Liver (tissue), 9 donors: ENCODE results near the gene ZDHHC11. TPM values are rescaled to one million over a fixed set of nuclear protein-coding genes. Genes with fewer than 3 reads are reported as not detected.

Experiments used
- DNase-seq: peaks from one replicate; pipeline ENCODE4 v3.0.0-alpha.2; 2017; ENCODE audit warnings: low spot score
- H3K27ac ChIP-seq, 2 donors: one replicate each; pipeline ENCODE4 v1.7.0; 2013; ENCODE audit warnings: inconsistent platforms in 2 of 2, low read length in 2 of 2, control low read depth in 1 of 2, low read depth in 1 of 2, mild to moderate bottlenecking in 1 of 2
- H3K27me3 ChIP-seq, 4 donors: one replicate each; pipeline versions ENCODE4 v1.6.1 to v1.7.0; 2013; ENCODE audit warnings: low read length in 3 of 4, inconsistent platforms in 1 of 4, mild to moderate bottlenecking in 1 of 4, moderate library complexity in 1 of 4; ENCODE audit not compliant: control insufficient read depth in 4 of 4, insufficient read depth in 4 of 4
- H3K36me3 ChIP-seq, 4 donors: one replicate each; pipeline versions ENCODE4 v1.6.1 to v1.7.0; 2013; ENCODE audit warnings: low read length in 3 of 4, mild to moderate bottlenecking in 3 of 4, low read depth in 1 of 4, moderate library complexity in 1 of 4; ENCODE audit not compliant: control insufficient read depth in 4 of 4, insufficient read depth in 3 of 4
- H3K4me1 ChIP-seq, 4 donors: one replicate each; pipeline versions ENCODE4 v1.6.1 to v1.7.0; 2013; ENCODE audit warnings: low read length in 3 of 4, mild to moderate bottlenecking in 3 of 4, moderate library complexity in 1 of 4; ENCODE audit not compliant: control insufficient read depth in 4 of 4, insufficient read depth in 4 of 4
- H3K4me3 ChIP-seq, 3 donors: one replicate each; pipeline versions ENCODE4 v1.6.1 to v1.7.0; 2013; ENCODE audit warnings: low read length in 3 of 3, control low read depth in 1 of 3, low read depth in 1 of 3, mild to moderate bottlenecking in 1 of 3
- H3K9ac ChIP-seq, 2 donors: one replicate each; pipeline ENCODE4 v1.7.0; 2013; ENCODE audit warnings: low read length in 2 of 2, mild to moderate bottlenecking in 2 of 2, moderate library complexity in 2 of 2, control low read depth in 1 of 2, low read depth in 1 of 2
- H3K9me3 ChIP-seq, 4 donors: one replicate each; pipeline versions ENCODE4 v1.6.1 to v1.7.0; 2013; ENCODE audit warnings: low read length in 3 of 4; ENCODE audit not compliant: control insufficient read depth in 4 of 4
- ATF3 ChIP-seq: IDR thresholded peaks from 2 replicates; pipeline ENCODE4 v1.6.1; 2016; ENCODE audit warnings: antibody characterized with exemption
- CTCF ChIP-seq: fragments of 150-350 bp; IDR thresholded peaks from 2 replicates; pipeline ENCODE4 v1.5.1; 2017; ENCODE audit warnings: improper control_type of control experiment, low read depth, low read length; ENCODE audit not compliant: missing input control
- FOXA2 ChIP-seq: IDR thresholded peaks from 2 replicates; pipeline ENCODE4 v1.6.1; 2016; ENCODE audit warnings: antibody characterized with exemption
- GABPA ChIP-seq, 2 donors: IDR thresholded peaks in 1 of 2; conservative IDR thresholded peaks in 1 of 2; 2 replicates each; pipeline ENCODE4 v1.6.1; 2016; ENCODE audit warnings: antibody characterized with exemption in 2 of 2, mild to moderate bottlenecking in 1 of 2, moderate library complexity in 1 of 2
- HNF4G ChIP-seq: IDR thresholded peaks from 2 replicates; pipeline ENCODE4 v1.6.1; 2016; ENCODE audit warnings: antibody characterized with exemption
- JUND ChIP-seq, 2 donors: IDR thresholded peaks; 2 replicates each; pipeline ENCODE4 v1.6.1; 2016; ENCODE audit warnings: antibody characterized with exemption in 2 of 2
- MAX ChIP-seq: IDR thresholded peaks from 2 replicates; pipeline ENCODE4 v1.6.1; 2016; ENCODE audit warnings: antibody characterized with exemption
- NR2F2 ChIP-seq: IDR thresholded peaks from 2 replicates; pipeline ENCODE4 v1.6.1; 2016; ENCODE audit warnings: antibody characterized with exemption
- RAD21 ChIP-seq, 2 donors: IDR thresholded peaks; 2 replicates each; pipeline ENCODE4 v1.6.1; 2016; ENCODE audit warnings: antibody characterized with exemption in 2 of 2, mild to moderate bottlenecking in 2 of 2
- REST ChIP-seq: IDR thresholded peaks from 2 replicates; pipeline ENCODE4 v1.6.1; 2016; ENCODE audit warnings: antibody characterized with exemption, mild to moderate bottlenecking
- RXRA ChIP-seq, 2 donors: IDR thresholded peaks; 2 replicates each; pipeline ENCODE4 v1.6.1; 2017 to 2018; ENCODE audit warnings: antibody characterized with exemption in 2 of 2, mild to moderate bottlenecking in 1 of 2
- SP1 ChIP-seq: IDR thresholded peaks from 2 replicates; pipeline ENCODE4 v1.6.1; 2018; ENCODE audit warnings: antibody characterized with exemption, mild to moderate bottlenecking
- TAF1 ChIP-seq: conservative IDR thresholded peaks from 2 replicates; pipeline ENCODE4 v1.6.1; 2016; ENCODE audit warnings: antibody characterized with exemption, mild to moderate bottlenecking
- YY1 ChIP-seq: IDR thresholded peaks from 2 replicates; pipeline ENCODE4 v1.6.1; 2016; ENCODE audit warnings: antibody characterized with exemption, mild to moderate bottlenecking
- ZBTB33 ChIP-seq: IDR thresholded peaks from 2 replicates; pipeline ENCODE4 v1.6.1; 2016; ENCODE audit warnings: antibody characterized with exemption
- WGBS: extraction: QIAGEN DNeasy Blood & Tissue Kit; methylation state at CpG from one replicate; pipeline ENCODE4 v1.1.7; 2013; 5-methylcytosine and 5-hydroxymethylcytosine counted together
- polyA plus RNA-seq, 2 donors: library from polyadenylated mRNA; stranded (reverse) in 1 of 2; unstranded in 1 of 2; fragments of 200-250 nt in 1 of 2; fragments of >200 nt in 1 of 2; fragmentation: Nextera tagmentation in 1 of 2; extraction: Ambion mirVana in 1 of 2; gene quantifications; one replicate each; pipeline versions ENCODE4 v1.2.1 to v1.2.3, GENCODE V29; 2013 to 2015
- total RNA-seq, 2 donors: library from RNA; depleted of rRNA; stranded (reverse); fragments of >200 nt; gene quantifications; one replicate each; pipeline ENCODE4 v1.2.3, GENCODE V29; 2014
- donor health status: healthy.
- donor health status: healthy.
- donor health status: healthy.
- donor health status: healthy.
- donor health status: healthy.

Gene ZDHHC11
- total and polyA plus RNA-seq, 4 donors = 0.93 to 3.2 (median 1.3) TPM

- no peak for DNase-seq
These were observed 290 bp upstream of the ZDHHC11 start for GRCh38 chr5:851076-851475.

More at GRCh38 chr5:851076-851475, 290 bp upstream of the ZDHHC11 start:
- H3K4me3 ChIP-seq = no peak overlapping the region
- H3K27ac ChIP-seq = no peak overlapping the region
- TF ChIP-seq RXRA (IDR thresholded peaks at IDR 0.05) (no peak), FOXA2 (no peak), GABPA (IDR thresholded peaks at IDR 0.05 in 1 of 2, conservative IDR thresholded peaks at IDR 0.05 in 1 of 2) (no peak), NR2F2 (no peak), CTCF (no peak), REST (no peak), TAF1 (no peak), ZBTB33 (no peak), YY1 (no peak), RAD21 (IDR thresholded peaks at IDR 0.05) (no peak), JUND (IDR thresholded peaks at IDR 0.05) (no peak), SP1 (no peak), ATF3 (no peak), MAX (no peak), HNF4G (no peak)
- H3K27me3 ChIP-seq = no peaks in the 10 kb centered on the region
- H3K4me1 ChIP-seq = no peaks in the 10 kb centered on the region
- 72% methylated on average over 19 of the region's 19 CpGs for WGBS
- no peak overlapping the region for H3K9ac ChIP-seq
- H3K36me3 ChIP-seq = no peaks in the 10 kb centered on the region
- no peaks in the 10 kb centered on the region for H3K9me3 ChIP-seq
